DLD1 (cell line): ENCODE measurements around the gene CYYR1.

Source experiments
- in situ Hi-C: cut with HindIII; loops from 2 replicates; pipeline ENCODE4 v1.10.0; 2017; ENCODE audit warnings: low sequenced_read_pairs

Gene CYYR1

DNA sequence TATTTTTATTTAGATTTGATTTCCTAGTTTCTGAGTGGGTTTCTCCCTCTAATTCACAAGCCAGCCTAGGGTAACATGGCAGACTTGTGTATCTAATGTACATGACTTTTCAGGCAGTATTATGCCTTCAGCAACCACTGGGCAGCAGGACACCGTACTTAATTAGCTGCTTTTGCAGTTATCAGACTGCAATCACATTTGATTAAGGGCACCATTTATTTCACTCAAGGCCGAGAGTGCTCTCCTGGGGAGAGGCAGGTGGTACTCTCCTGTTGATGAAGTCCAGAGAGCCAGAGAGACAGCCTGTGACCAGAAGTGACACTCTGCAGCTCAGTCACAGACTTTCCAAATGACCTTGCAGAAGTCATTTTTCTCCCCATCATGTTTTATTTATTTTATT, 18.7 kb downstream of the CYYR1 start:
- in situ Hi-C loops: no loop called here

DNA sequence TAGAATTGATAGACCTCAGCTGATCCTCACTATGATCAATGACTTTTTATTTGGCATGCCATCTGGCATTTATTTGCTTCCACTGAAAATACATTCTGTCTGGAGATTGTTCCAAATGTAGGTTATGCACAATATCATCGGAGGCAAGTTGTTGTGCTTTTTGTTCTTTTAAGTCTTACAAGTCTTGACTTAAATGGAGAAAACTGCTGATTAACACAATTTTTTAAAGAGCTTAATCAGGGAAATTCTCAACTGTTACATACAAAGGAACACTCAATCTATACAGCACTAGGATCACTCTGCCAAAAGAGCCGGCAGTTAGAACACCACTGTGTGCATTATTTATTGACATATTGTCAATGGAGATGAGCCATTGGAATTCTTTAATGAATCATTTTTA, 19.2 kb downstream of the CYYR1 start:
- in situ Hi-C loops: no loop called here

DNA sequence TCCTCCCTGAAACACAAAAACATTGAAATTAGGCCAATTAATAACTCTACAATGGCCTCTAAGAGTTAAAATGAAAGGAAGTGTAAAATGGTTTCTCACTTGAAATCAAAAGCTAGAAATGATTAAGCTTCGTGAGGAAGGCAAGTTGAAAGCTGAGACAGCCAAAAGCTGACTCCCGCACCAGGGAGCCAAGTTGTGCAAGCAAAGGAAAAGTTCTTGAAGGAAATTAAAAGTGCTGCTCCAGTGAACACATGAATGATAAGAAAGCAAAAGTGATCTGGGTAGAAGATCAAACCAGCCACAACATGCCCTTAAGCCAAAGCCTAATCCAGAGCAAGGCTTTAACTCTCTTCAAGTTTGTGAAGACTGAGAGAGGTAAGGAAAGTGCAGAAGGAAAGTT, 22.8 kb downstream of the CYYR1 start:
- in situ Hi-C loops: no loop called here

DNA sequence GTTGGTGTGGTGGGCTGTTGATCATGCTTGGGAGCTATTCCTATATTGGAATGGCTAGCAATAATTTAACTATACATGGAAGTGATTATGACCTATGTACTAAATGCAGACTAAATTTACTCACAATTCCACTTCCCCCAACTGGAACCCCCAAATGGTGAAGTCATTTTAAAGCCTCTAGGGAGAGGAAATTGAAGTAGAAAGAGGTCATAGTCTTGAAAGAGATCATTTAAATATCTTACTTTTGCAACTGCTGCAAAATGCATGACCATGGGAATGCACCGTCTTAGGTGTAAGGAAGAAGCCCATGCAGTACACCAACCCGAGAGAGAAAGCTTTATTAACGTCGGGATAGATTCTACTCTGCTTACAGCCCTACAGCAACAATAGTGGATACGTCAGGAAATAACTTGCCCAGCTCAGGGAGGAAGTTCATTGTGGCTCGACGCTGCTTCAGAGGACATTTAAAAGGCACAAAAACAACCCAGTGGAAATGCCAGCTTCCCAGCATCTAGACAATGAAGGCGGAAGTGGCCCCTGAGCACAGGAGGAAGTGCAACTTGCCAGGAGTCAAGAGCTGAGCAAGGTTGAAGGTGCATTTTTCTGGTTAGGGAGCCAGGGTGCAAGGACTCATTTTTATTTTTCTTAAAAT, 26.5 kb downstream of the CYYR1 start:
- in situ Hi-C loops: no loop called here

DNA sequence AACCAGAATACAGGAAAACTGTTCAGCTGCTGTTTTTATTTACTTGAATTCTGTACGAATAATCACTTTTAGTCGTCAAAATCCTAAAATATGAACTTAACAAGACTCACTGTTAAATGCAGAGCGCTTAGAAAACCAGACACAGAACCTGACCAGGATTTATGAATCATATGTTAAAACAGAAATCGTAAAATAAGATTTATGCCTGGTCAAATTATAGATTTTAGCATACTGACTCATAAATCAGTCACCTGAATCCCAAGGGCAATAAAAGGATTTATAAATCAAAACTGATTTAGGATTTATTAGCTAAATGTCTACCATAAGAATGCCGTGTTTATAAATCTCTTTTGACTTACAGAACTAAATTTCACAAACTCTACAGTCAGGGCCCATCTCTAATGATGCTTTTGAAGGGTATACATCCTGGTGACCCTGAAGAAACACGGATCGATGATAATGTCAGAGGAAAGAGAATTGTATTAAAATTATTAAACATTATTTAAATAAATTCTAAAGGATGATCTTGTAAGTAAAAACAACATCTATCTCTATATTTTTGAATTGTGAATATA, 28.8 kb downstream of the CYYR1 start:
- in situ Hi-C loops: no loop called here

DNA sequence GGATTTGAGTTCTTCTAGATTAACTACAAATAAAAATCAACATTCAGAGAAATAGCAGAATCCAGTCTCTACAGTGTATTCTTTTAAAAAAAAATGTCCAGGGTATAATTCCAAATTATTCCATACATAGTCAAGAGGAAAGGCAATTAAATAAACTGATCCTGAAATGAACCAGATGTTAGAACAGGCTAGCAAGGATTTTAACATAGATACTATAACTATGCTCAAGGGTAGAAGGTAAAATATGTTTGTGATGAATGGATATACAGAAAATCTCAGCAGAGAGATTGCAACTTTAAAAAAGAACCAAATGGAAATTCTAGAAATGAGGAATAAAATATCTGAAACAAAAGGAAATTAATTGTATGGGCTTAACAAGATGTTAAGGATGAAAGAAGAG, 32.4 kb downstream of the CYYR1 start:
- in situ Hi-C loops: no loop called here

DNA sequence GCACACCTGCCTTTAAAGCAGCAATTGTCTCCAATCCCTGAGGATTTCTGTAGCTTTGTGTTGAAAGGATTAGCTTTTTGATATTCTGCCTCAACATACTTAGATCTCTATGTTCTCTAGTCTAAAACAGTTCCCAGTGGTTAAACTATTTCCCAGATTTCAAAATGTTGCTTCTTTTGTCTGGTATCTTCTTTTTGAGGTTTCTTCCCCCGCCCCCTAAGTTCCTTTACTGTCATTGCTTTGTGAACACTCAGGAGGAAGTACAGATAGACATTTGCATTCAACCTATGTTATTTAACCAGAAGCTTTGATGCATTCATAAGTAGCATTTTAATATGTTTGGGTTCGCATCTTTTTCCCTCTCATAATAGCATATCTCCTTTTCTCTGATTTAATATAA, 33.5 kb downstream of the CYYR1 start:
- in situ Hi-C loops: no loop called here

DNA sequence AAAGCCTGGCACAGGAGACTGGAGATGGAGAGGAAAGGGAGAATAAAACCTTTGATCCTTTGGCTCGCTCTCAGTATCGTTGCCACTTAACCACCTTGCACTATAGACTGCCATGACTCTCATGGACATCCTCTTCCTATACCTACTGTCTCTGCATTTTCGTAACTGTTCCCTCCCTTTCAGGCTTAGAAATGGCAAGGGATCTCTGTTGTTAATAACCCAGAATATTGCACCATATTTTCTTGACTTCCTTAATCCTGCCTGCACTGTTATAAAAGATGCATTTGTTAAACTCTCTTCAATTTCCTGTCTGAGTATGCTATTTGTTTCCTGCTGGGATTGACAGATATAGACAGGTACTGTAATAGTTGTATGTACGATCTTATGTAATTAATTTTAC, 38.6 kb downstream of the CYYR1 start:
- in situ Hi-C loops: no loop called here

DNA sequence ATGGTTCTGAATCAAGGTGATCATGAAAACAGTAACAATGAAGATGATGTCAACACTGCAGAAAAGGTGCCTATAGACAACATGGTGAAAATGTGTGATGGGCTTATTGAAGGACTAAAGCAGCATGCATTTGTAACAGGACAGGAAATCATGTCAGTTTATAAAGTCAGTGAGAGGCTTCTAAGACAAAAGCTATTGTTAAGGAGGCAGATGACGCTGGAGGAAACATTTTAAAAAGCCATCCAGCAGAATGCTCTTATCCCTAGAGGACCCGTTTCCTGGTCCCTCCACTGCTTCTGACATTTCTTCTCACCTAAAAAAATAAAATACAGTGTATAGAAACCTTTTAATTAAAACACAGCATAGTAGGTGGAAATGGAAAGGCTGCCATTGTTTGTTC, 40.9 kb downstream of the CYYR1 start:
- in situ Hi-C loops: no loop called here

DNA sequence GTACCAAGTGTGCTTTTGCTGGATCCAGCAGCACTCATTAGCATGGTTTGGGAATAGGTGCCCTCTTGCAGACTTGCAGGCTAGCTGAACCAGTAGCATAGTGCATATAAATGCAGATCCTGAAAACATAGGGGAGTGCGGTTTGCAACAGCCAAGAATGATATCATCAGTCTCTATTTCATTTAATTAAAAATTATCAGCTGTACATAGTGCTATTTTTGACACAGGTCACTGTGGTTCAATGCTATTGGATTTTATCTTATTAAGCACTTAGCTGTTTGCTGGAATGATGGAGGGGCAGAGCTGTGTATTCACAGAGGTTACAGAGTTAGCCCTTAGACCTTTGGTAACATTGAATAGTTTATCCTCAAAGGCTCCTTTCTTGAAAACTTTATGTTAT, 43.6 kb downstream of the CYYR1 start:
- in situ Hi-C loops: no loop called here

DNA sequence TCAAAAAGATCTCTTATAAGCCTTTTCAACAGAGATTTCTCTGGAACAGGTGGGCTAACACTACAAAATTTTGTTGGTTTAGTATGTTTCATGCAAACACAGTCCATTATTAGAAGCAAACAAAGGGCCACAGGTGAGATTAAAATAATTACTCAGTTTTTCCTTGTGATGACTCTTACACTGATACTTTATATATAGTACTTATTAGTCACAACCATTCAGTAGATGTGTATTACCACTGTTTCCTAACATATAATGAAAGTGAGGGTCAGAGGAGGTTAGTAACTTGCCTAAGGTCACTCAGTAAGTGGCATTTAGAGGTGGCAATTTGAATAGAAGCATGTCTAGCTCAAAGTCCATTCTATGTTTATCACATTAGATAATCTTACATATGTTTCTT, 44.2 kb downstream of the CYYR1 start:
- in situ Hi-C loops: no loop called here

DNA sequence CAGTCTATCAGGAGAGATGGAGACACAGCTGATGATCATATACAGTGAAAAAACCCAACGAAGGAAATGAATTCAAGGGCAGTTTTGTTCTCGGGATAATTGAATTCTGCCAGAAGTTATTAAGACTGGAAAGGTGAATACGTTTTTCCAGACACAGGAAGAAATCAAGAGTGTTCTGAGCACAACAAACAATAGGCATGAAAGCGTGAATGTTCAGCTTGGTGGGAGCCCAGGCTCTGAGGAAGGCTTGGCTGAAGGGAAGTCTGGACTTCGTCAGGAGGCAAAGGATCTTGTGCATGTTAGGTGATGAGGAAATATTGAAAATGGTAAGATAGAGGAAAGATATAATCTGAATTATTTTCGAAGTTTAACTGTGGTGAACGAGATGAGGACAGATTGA, 50.4 kb downstream of the CYYR1 start:
- in situ Hi-C loops: no loop called here

DNA sequence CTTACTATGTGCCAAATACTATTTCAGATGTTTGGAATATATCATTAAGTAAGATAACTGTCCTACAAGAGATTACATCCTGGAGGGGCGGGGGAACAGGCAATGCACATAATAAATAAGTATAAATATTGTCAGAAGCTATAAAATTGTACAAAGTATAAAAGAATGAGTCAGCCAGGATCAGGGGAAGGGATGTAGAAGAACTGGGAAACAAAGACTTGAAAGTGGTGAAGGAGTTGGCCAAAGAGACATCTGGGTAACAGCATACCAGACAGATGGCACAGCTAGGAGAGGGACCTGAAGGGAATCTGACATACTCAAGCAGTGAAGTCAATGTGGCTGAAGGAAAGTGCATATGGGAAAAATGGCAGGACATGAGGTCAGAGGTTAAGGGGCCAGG, 53.9 kb downstream of the CYYR1 start:
- in situ Hi-C loops: no loop called here

DNA sequence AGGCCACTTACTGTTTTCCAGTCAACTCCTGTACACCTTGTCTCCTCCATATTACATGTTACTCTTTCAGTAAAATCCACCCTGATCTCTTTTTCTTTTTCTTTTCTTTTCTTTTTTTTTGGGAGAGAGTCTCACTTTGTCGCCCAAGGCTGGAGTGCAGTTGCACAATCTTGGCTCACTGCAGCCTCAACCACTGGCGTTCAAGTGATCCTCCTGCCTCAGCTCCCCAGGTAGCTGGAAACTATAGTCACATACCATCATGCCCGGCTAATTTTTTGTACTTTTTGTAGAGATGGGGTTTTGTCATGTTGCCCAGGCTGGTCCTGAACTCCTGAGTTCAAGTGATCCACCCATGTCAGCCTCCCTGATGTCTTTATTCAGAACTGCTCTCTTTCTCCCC, 57.8 kb downstream of the CYYR1 start:
- in situ Hi-C loops: no loop called here

DNA sequence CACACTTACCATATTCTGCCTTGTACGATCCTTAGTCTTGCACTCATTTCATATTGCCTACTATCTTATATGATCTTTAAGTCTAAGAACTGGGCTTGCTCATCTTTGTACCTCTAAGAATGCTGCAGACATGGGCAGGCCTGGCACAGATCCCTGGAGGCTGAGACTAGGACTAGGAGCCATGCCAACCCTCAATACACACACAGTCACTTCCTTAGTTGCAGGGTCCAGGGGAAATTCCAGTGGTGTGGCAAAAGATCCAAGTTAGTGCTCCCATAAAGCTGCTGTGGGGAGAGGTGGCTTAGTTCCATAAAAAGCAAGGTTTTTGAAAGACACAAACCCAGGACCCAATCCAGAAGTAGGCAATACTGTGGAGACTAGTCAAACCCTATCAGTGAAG, 59.9 kb downstream of the CYYR1 start:
- in situ Hi-C loops: no loop called here

DNA sequence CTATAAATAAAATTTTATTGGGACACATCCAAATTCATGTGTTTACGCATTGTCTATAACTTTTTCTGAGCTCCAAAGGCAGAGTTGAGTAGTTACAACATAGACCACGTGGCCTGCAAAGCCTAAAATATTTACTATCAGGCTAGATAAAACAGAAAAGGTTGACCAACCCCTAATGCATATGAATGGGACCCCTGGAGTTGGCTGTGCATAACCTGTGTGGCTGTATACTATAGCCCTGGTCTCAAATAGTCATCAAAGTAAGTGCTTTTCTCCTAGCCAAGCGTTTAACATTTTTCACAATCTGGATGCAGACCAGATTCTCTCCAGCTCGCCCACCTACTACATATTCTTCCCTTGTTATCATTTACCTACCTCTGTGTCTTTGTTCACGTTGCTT, 60.4 kb downstream of the CYYR1 start:
- in situ Hi-C loops: no loop called here

DNA sequence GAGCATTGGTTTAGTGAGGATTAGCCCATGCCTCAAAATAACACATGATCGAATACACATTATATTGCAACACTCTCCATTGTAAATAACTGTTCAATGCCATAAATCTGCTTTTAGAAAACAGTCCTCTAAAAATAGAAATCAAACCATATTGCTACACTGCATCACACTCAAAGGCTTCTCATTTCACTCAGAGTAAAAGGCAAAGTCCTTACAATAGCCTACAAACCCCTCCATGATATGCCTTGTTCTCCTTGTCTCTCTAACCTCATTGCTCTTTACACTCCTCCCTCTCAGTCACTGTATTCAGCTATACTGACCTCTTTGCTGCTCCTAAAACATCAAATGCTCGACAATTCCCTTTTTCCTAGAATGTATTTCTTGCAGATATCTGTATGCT, 64.2 kb downstream of the CYYR1 start:
- in situ Hi-C loops: no loop called here

DNA sequence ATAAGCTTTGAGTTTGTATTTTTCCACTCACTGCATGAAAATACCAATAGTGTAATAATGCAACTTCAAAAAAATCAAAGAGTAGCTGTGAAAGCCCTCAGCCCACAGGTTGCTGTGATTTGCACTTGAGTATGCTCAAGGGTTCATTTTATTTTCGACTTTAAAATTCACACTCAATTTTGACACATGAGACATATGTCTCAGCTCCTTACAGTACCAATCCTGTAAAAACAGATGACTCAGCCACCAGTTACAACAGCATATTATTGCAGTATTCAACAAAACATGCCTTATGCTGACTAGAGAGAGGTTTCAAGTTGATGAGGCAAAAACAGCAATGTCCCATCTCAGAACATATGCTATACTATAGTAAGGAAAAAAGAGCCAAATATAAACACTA, 66.1 kb downstream of the CYYR1 start:
- in situ Hi-C loops: no loop called here

DNA sequence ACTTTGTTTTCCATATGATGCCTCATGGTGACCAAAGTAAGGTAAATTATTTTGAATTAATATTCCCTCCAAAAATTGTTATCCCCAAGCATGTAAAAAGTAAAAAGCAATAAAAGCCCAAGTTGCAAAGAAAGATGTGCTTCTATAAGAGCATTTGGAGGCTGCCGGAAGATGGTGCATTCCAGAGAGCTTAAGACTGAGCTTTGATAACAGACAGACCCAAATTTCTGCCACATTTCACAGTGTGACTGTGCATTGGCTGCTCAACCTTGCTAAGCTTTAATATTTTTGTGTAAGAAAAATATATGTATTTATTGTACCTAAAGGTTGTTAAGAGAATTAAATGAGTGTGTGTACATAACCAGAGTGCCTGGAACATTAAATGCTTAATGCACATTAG, 67.9 kb downstream of the CYYR1 start:
- in situ Hi-C loops: no loop called here

DNA sequence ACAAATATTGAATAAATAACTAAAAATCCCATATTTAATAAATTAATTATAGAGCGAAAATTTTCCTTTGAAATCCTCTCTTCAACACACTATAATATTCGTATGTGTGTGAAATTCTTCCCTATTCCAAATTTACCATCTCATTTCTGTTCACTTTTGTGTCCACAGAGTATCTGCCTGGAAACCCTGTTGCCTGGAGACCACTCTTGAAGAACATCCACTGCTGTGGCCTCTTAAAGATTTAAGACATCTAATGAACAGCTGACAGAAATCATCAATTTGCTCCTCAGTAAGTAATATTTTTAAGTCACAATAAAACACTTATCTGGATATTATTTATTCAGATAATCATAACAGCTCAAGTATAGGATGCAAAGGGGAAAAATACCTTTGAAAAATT, 69.7 kb downstream of the CYYR1 start:
- in situ Hi-C loops: no loop called here

DNA sequence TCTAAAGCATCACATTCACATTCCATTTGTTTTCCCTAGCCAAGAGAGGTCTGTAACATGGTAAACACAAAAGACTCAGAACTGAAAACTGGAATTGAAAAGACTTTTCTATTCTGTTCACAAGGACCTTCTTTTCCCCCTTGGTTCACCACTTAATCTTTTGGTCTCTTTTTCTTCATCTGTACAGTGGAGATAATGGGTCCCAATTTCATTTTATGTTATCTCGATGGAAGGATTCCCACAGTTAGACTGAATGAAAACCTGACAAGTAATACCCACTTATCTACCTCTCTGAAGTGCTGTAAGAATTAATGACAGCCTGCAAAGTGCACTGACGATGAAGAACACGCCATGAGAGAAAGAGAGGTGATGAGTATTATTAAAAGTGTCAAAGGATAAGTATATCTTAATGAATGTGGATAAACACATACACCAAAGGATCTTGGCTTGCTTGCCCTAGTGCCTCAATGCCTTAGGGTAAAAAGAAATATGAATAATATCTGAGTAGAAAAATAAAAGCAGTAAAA, 71.5 kb downstream of the CYYR1 start:
- in situ Hi-C loops: no loop called here

DNA sequence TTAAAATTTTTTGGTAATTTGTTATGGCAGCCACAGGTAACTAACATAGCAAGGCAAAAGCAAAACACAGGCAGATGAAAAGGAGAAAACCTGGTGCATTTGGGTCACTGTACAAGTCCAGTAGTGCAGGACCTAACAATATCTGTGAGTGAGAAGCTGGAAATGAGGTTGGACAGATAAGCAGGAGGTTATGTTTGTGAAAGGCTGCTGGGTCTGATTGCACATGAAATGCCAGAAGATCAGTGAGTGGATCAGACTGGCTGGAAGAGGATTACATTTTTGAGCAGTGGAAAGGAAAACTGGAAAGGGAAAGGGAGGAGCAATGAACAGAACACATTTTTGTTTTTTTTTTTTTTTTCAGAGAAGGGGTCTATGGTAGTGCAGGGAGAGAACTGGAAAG, 73.6 kb downstream of the CYYR1 start:
- in situ Hi-C loops: no loop called here

DNA sequence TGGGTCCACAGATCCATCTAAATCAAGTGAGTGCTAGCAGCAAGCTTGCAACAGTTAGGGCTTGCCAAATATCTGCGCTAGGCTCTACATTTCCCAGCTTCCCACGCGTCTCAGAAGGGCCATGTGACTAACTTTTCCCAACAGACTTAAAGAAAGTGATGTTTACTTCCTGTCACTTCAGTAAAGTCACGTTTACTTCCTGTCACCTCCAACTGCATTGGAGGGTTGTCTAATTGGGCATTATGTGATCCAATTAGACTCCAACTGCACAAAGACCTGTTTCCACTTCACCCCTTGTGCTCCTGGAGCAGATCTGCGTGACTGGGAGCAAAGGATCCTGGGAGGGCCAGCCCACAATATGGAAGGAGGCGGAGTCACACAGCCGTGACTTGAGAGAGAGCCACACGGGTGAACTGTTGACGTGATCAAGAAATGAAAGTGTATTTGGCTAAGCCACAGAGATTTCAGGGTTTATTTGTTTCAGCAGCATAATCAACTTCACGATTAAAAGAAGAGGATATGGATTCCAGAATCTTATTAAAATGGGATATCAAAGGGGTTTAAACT, 77.7 kb downstream of the CYYR1 start:
- in situ Hi-C loops: no loop called here
